Measurements from ENCODE around the gene PSAP. TPM values are rescaled to one million over a fixed set of nuclear protein-coding genes. Genes with fewer than 3 reads are reported as not detected.

Gene PSAP
- total RNA-seq, 1 experiment from 2014 or later: 336 TPM

DNA sequence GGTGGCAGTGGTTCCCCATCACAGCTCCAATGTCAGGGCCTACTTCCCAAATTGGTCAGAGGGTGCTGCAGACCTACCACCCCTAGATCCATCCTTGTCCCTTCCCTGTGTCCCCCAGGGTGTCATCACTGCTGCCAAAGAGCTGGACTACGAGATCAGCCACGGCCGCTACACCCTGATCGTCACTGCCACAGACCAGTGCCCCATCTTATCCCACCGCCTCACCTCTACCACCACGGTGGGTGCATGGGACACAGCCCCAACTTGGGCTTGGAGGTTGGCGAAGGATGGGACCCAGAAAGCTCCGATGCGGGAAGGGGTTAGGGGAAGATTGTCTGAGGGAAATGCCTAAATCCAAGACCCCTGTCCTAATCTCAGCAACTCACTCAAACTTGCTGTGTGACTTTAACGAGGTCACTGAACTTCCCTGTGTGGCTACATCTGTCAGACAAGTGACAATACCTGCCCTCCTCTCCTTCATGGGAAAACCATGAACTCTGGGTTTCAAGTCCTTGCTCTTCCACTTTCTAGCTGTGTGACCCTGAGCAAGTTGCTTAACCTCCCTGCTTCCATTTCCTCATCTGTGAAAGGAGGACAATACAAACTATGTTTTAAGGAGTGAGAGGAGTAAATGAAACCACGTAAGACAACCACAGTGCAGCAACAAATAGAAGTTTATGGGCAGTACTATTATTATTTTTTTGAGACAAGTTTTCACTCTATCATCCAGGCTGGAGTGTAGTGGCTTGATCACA lies 72.8 kb downstream of the PSAP start:
- no peak overlapping the region for H2BK120ac ChIP-seq (ENCODE audit: low read depth, low read length, poor library complexity, severe bottlenecking)
- H4K8ac ChIP-seq (replicated peaks; ENCODE audit: insufficient read length, low read depth, low read length): no peak overlapping the region
- no peak overlapping the region for H2BK15ac ChIP-seq (ENCODE audit: low read depth, low read length)
- H3K27ac ChIP-seq (ENCODE audit: insufficient read length, low read depth, low read length): no peak overlapping the region
- no peak overlapping the region for H3K23ac ChIP-seq (ENCODE audit: insufficient read length, low read depth, low read length)
- no peak overlapping the region for H3K4ac ChIP-seq (ENCODE audit: low read depth, low read length)
- no peak overlapping the region for H3K4me2 ChIP-seq (ENCODE audit: insufficient read depth, insufficient read length, low read length)
- no peak overlapping the region for H2AFZ ChIP-seq (ENCODE audit: low read length)
- no peak overlapping the region for H2BK20ac ChIP-seq (ENCODE audit: low read depth, low read length, poor library complexity, severe bottlenecking)
- H3K36me3 Mint-ChIP-seq (ENCODE audit: insufficient read depth in 1 of 3, low read depth in 3 of 3): no peaks in the 10 kb centered on the region; a peak in 1 of 7 replicates
- no peak overlapping the region for H3K27ac Mint-ChIP-seq
- no peak overlapping the region for H3K18ac ChIP-seq (ENCODE audit: insufficient read length, low read depth, low read length)
- no peaks in the 10 kb centered on the region for H4K20me1 ChIP-seq (ENCODE audit: control insufficient read depth, insufficient read depth, insufficient read length)
- H3K27me3 Mint-ChIP-seq (ENCODE audit: low read depth): peaks cover 22% of the 10 kb centered on the region
- H3K4me1 Mint-ChIP-seq: peaks cover 11 to 18% of the 10 kb centered on the region in 2 experiments
- no peaks in the 10 kb centered on the region for H3K9me3 ChIP-seq (ENCODE audit: control insufficient read depth, low read depth, low read length)
- no peaks in the 10 kb centered on the region for H3K23me2 ChIP-seq (ENCODE audit: insufficient read length, low read depth, low read length, poor library complexity, severe bottlenecking)
- H3K27me3 ChIP-seq (ENCODE audit: insufficient read depth, low read length): no peaks in the 10 kb centered on the region
- H3K56ac ChIP-seq (ENCODE audit: insufficient read length, low read depth, low read length): no peak overlapping the region
- no peaks in the 10 kb centered on the region for H3K79me2 ChIP-seq (ENCODE audit: insufficient read depth, low read length)
- no peak overlapping the region for H3K4me3 Mint-ChIP-seq
- no peaks in the 10 kb centered on the region for H3K79me1 ChIP-seq (ENCODE audit: insufficient read depth, low read depth, low read length, poor library complexity, severe bottlenecking)
- H3K9ac ChIP-seq (ENCODE audit: extremely low read depth, insufficient read length, low read length): no peak overlapping the region
- no peak overlapping the region for H3T11ph ChIP-seq (ENCODE audit: low read length)
- H4K91ac ChIP-seq (ENCODE audit: insufficient read length, low read depth, low read length): no peak overlapping the region
- H4K5ac ChIP-seq (ENCODE audit: insufficient read length, low read depth, low read length): no peak overlapping the region
- H2BK12ac ChIP-seq (ENCODE audit: insufficient read length, low read depth, low read length): no peak overlapping the region
- no peak overlapping the region for H3K14ac ChIP-seq (ENCODE audit: insufficient read depth, low read length)
- H3K9me3 Mint-ChIP-seq: peaks cover 0 to 3% of the 10 kb centered on the region in 2 experiments; a peak in 1 of 5 replicates
- H2BK5ac ChIP-seq (ENCODE audit: insufficient read length, low read length): no peak overlapping the region
- no peak for DNase-seq
- no peak for TF ChIP-seq CTCF (conservative IDR thresholded peaks at IDR 0.05)
- no CpG with 5 or more reads among the region's 11 CpGs for WGBS (ENCODE audit: extremely low coverage, insufficient read length, low lambda C conversion rate)
- no peak overlapping the region for H2AK5ac ChIP-seq (ENCODE audit: insufficient read length, low read length)
- H3K4me1 ChIP-seq (ENCODE audit: insufficient read depth, low read length): no peaks in the 10 kb centered on the region

Measured in H9 (cell line).